Astrocyte of the cerebellum (primary cell): ENCODE data around the gene MAST3.

ENCODE experiments used
- DNase-seq: peaks from one replicate; pipeline ENCODE4 v3.0.0-alpha.2; 2011; ENCODE audit warnings: low read depth
- H3K4me3 ChIP-seq: 2 replicates; pipeline ENCODE4 v1.5.1; 2011; ENCODE audit warnings: mild to moderate bottlenecking, low read depth, low read length, moderate library complexity
- CTCF ChIP-seq: IDR thresholded peaks from 2 replicates; pipeline ENCODE4 v1.5.1; 2012; ENCODE audit warnings: low read length, low read depth, moderate library complexity, mild to moderate bottlenecking; ENCODE audit errors: missing control alignments
- in situ Hi-C: cut with HindIII; loops from 2 replicates; pipeline ENCODE4 v1.10.0; 2017; ENCODE audit warnings: low sequenced_read_pairs

Gene MAST3

GRCh38 chr19:18160493-18160970 is 63.0 kb downstream of the MAST3 start:
- peak overlapping the region; percentile 19 for H3K4me3 ChIP-seq
- in situ Hi-C loops = loop anchor here (5.0 to 10.0 kb wide), 2 partner anchors 72 to 206 kb away; no protein-coding TSS in a partner anchor
- TF ChIP-seq CTCF = no peak
- no peak for DNase-seq

GRCh38 chr19:18160971-18161635 is 63.5 kb downstream of the MAST3 start:
- in situ Hi-C loops = loop anchor here (5.0 to 10.0 kb wide), 2 partner anchors 71 to 206 kb away; no protein-coding TSS in a partner anchor
- TF ChIP-seq CTCF = peak; percentile 21
- DNase-seq = no peak
- peak overlapping the region; percentile 19 for H3K4me3 ChIP-seq

- H3K4me3 ChIP-seq = no peak overlapping the region
- no peak for TF ChIP-seq CTCF
- no peak for DNase-seq
- in situ Hi-C loops = loop anchor here (5.0 to 10.0 kb wide), 2 partner anchors 71 to 207 kb away; no protein-coding TSS in a partner anchor
Measured at GRCh38 chr19:18161636-18162002, 64.0 kb downstream of the MAST3 start.

- H3K4me3 ChIP-seq = no peak overlapping the region
- DNase-seq = no peak
- TF ChIP-seq CTCF = no peak
- in situ Hi-C loops = loop anchor here (5.0 to 10.0 kb wide), 2 partner anchors 68 to 209 kb away; no protein-coding TSS in a partner anchor
Measured at GRCh38 chr19:18164072-18164471, 66.5 kb downstream of the MAST3 start.

- DNase-seq = no peak
- no peak overlapping the region for H3K4me3 ChIP-seq
- no peak for TF ChIP-seq CTCF
- in situ Hi-C loops = loop anchor here (10.0 kb wide), 1 partner anchor 211 kb away; no protein-coding TSS in a partner anchor
Measured at GRCh38 chr19:18165794-18166544, 68.4 kb downstream of the MAST3 start.

GRCh38 chr19:18167011-18167410 is 69.4 kb downstream of the MAST3 start:
- no peak for DNase-seq
- in situ Hi-C loops = loop anchor here (10.0 kb wide), 1 partner anchor 212 kb away; no protein-coding TSS in a partner anchor
- H3K4me3 ChIP-seq = no peak overlapping the region
- no peak for TF ChIP-seq CTCF
